ENCODE measurements around the gene CPED1.

GRCh38 chr7:121075952-121076349 lies 87.4 kb downstream of the CPED1 start:
- TF ChIP-seq CTCF (IDR thresholded peaks at IDR 0.05) = no peak
- no peak for TF ChIP-seq POLR2A (IDR thresholded peaks at IDR 0.05)
